Astrocyte (in vitro differentiated cells and primary cell): ENCODE measurements around the gene ACOT11. TPM values are rescaled to one million over a fixed set of nuclear protein-coding genes. Genes with fewer than 3 reads are reported as not detected.

Source experiments
- DNase-seq: peaks from one replicate; pipeline ENCODE4 v3.0.0-alpha.2; 2010; ENCODE audit warnings: low read depth
- FAIRE-seq: peaks from 2 replicates; lab custom pipeline; 2011; peaks lifted over from hg19 to GRCh38; lab: Jason Lieb, UNC
- H2AFZ ChIP-seq: 2 replicates; pipeline ENCODE4 v1.6.0; 2012; ENCODE audit warnings: low read depth, low read length, inconsistent platforms
- H3K27ac ChIP-seq: 2 replicates; pipeline ENCODE4 v1.5.1; 2011; ENCODE audit warnings: low read depth, low read length, inconsistent platforms
- H3K27me3 ChIP-seq: 2 replicates; pipeline ENCODE4 v1.6.0; 2011; ENCODE audit warnings: low read length, inconsistent platforms; ENCODE audit not compliant: insufficient read depth
- H3K36me3 ChIP-seq: 2 replicates; pipeline ENCODE4 v1.5.1; 2011; ENCODE audit warnings: low read length, inconsistent platforms; ENCODE audit not compliant: insufficient read depth
- H3K4me1 ChIP-seq: 2 replicates; pipeline ENCODE4 v1.5.1; 2011; ENCODE audit warnings: low read length, inconsistent platforms; ENCODE audit not compliant: insufficient read depth
- H3K4me2 ChIP-seq: 2 replicates; pipeline ENCODE4 v1.6.0; 2012; ENCODE audit warnings: low read length, inconsistent platforms
- H3K4me3 ChIP-seq: 2 replicates; pipeline ENCODE4 v1.5.1; 2011; ENCODE audit warnings: low read depth, mild to moderate bottlenecking, low read length, inconsistent platforms; ENCODE audit not compliant: insufficient read depth
- H3K79me2 ChIP-seq: 2 replicates; pipeline ENCODE4 v1.6.0; 2012; ENCODE audit warnings: mild to moderate bottlenecking, low read length, inconsistent platforms; ENCODE audit not compliant: insufficient read depth
- H3K9ac ChIP-seq: 2 replicates; pipeline ENCODE4 v1.6.0; 2012; ENCODE audit warnings: mild to moderate bottlenecking, low read length, inconsistent platforms
- H3K9me3 ChIP-seq: 2 replicates; pipeline ENCODE4 v1.5.1; 2012; ENCODE audit warnings: low read depth, mild to moderate bottlenecking, low read length, inconsistent platforms; ENCODE audit not compliant: insufficient read depth
- H4K20me1 ChIP-seq: 2 replicates; pipeline ENCODE4 v1.6.0; 2012; ENCODE audit warnings: low read length, inconsistent platforms; ENCODE audit not compliant: insufficient read depth
- H3K27ac Mint-ChIP-seq: one replicate; pipeline ENCODE4 v1.8.0; 2021; ENCODE audit warnings: mild to moderate bottlenecking, mixed read lengths; ENCODE audit not compliant: unreplicated experiment
- H3K27me3 Mint-ChIP-seq: one replicate; pipeline ENCODE4 v1.8.0; 2021; ENCODE audit warnings: low read depth, mixed read lengths; ENCODE audit not compliant: unreplicated experiment
- H3K36me3 Mint-ChIP-seq: one replicate; pipeline ENCODE4 v1.8.0; 2021; ENCODE audit warnings: low read depth, mixed read lengths; ENCODE audit not compliant: unreplicated experiment
- H3K4me1 Mint-ChIP-seq: one replicate; pipeline ENCODE4 v1.8.0; 2021; ENCODE audit warnings: low read depth, mixed read lengths; ENCODE audit not compliant: unreplicated experiment
- H3K4me3 Mint-ChIP-seq: one replicate; pipeline ENCODE4 v1.8.0; 2021; ENCODE audit warnings: mild to moderate bottlenecking, moderate library complexity, mixed read lengths; ENCODE audit not compliant: unreplicated experiment
- H3K9me3 Mint-ChIP-seq: one replicate; pipeline ENCODE4 v1.8.0; 2021; ENCODE audit warnings: mild to moderate bottlenecking, mixed read lengths; ENCODE audit not compliant: unreplicated experiment
- EZH2 ChIP-seq: IDR thresholded peaks from 2 replicates; pipeline ENCODE4 v1.6.1; 2012; ENCODE audit warnings: mild to moderate bottlenecking, low read length, inconsistent platforms; ENCODE audit not compliant: insufficient read depth
- total RNA-seq: library from RNA; stranded (reverse); gene quantifications from 2 replicates; pipeline ENCODE4 v1.2.1, GENCODE V29; 2021
- TF ChIP-seq, protein P1 (sequence below): IDR thresholded peaks from 2 replicates; pipeline ENCODE4 v1.5.1; 2011; ENCODE audit warnings: low read depth, mild to moderate bottlenecking, inconsistent platforms, low read length, moderate library complexity; ENCODE audit not compliant: insufficient read depth

Gene ACOT11
- total RNA-seq, 1 donor from 2014 or later, result 1.5 TPM

DNA sequence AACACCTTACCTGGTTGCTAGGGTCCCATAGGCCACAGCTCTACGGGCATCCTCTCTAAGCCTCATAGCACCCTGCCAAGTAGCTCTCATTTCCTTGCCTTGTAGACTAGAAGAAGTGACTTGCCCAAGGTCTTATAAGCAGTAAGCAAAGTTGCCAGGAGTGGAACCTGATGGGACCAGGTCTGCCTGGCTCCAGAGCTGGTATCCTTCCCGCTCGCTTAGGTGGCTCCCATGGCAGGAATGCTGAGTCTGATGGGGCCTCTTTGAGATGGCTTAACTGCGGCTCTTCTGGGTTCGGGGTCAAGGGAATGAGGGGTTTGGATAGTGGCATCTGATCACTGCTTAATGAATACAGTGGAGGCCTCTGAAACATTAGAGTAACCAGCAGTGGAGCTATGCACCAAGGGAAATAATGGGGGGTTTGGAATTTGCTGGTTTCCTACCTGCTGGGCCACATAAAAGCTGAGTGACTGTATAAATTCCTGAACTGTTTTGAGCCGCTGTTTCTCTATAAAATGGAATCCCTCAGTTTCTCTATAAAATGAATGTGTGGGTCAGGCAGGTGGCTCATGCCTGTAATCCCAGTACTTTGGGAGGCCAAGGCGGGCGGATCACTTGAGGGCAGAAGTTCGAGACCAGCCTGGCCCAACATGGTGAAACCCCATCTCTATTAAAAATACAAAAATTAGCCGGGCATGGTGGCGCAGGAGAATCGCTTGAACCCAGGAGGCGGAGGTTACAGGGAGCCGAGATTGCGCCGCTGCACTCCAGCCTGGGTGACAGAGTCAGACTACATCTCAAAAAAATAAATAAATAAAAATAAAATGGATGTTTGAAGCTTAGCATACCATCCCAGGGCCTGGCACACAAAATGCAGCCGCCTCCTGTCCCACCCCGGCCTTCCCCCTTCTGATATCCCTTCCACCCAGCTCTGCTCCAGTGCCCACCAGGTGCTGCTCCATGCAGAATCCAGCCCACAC is 62.9 kb downstream of the ACOT11 start:
- no peak for TF ChIP-seq EZH2
- TF ChIP-seq, protein P1, sequence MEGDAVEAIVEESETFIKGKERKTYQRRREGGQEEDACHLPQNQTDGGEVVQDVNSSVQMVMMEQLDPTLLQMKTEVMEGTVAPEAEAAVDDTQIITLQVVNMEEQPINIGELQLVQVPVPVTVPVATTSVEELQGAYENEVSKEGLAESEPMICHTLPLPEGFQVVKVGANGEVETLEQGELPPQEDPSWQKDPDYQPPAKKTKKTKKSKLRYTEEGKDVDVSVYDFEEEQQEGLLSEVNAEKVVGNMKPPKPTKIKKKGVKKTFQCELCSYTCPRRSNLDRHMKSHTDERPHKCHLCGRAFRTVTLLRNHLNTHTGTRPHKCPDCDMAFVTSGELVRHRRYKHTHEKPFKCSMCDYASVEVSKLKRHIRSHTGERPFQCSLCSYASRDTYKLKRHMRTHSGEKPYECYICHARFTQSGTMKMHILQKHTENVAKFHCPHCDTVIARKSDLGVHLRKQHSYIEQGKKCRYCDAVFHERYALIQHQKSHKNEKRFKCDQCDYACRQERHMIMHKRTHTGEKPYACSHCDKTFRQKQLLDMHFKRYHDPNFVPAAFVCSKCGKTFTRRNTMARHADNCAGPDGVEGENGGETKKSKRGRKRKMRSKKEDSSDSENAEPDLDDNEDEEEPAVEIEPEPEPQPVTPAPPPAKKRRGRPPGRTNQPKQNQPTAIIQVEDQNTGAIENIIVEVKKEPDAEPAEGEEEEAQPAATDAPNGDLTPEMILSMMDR, result no peak
- Histone ChIP-seq H3K4me3 (no peak overlapping the region), H3K27ac (no peak overlapping the region), H3K4me1 (no peaks in the 10 kb centered on the region), H3K27me3 (no peaks in the 10 kb centered on the region), H3K36me3 (no peaks in the 10 kb centered on the region), H3K9me3 (no peaks in the 10 kb centered on the region), H4K20me1 (no peaks in the 10 kb centered on the region), H3K9ac (no peak overlapping the region), H2AFZ (no peak overlapping the region), H3K79me2 (no peaks in the 10 kb centered on the region), H3K4me2 (no peak overlapping the region)
- DNase-seq (no peak), FAIRE-seq (no peak)
- peaks cover 1% of the 10 kb centered on the region for H3K9me3 Mint-ChIP-seq
- no peaks in the 10 kb centered on the region for H3K36me3 Mint-ChIP-seq
- no peak overlapping the region for H3K27ac Mint-ChIP-seq
- H3K4me3 Mint-ChIP-seq, result no peak overlapping the region
- H3K27me3 Mint-ChIP-seq, result peaks cover 6% of the 10 kb centered on the region
- peaks cover 10% of the 10 kb centered on the region for H3K4me1 Mint-ChIP-seq

DNA sequence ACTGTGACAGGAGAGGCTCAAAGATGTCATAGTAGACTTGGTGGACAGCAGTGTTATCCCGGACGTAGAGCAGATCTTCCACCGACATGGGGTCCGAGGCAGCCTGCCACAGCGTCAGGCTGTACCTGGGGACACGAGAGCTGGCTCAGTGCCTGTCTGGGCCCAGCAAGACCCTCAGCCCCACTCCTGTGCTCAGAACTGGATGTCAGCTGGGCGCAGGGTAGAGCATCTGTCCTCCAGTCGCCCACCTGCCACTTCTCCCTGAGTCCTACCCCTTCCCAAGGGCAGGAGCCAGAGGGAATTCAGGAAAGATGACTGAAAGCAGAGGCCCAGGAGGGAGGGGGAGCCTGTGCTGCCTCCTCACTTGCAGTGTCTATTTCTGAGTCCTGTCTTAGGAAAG is 63.6 kb downstream of the ACOT11 start:
- TF ChIP-seq EZH2, result no peak
- TF ChIP-seq, protein P1, result no peak
- H3K36me3 ChIP-seq, result no peaks in the 10 kb centered on the region
- H3K27me3 ChIP-seq, result no peaks in the 10 kb centered on the region
- no peak overlapping the region for H3K4me3 Mint-ChIP-seq
- H3K27ac ChIP-seq, result no peak overlapping the region
- peaks cover 1% of the 10 kb centered on the region for H3K9me3 Mint-ChIP-seq
- no peaks in the 10 kb centered on the region for H3K9me3 ChIP-seq
- no peak overlapping the region for H2AFZ ChIP-seq
- H3K79me2 ChIP-seq, result no peaks in the 10 kb centered on the region
- no peaks in the 10 kb centered on the region for H3K4me1 ChIP-seq
- no peak overlapping the region for H3K27ac Mint-ChIP-seq
- DNase-seq (no peak), FAIRE-seq (no peak)
- H3K36me3 Mint-ChIP-seq, result no peaks in the 10 kb centered on the region
- H3K4me1 Mint-ChIP-seq, result peaks cover 10% of the 10 kb centered on the region
- no peaks in the 10 kb centered on the region for H4K20me1 ChIP-seq
- no peak overlapping the region for H3K4me2 ChIP-seq
- H3K4me3 ChIP-seq, result no peak overlapping the region
- H3K9ac ChIP-seq, result no peak overlapping the region
- H3K27me3 Mint-ChIP-seq, result peaks cover 6% of the 10 kb centered on the region

- no peak overlapping the region for H3K9ac ChIP-seq
- Mint-ChIP-seq H3K27me3 (peaks cover 6% of the 10 kb centered on the region), H3K36me3 (no peaks in the 10 kb centered on the region), H3K4me3 (peak overlapping the region; percentile 36), H3K9me3 (peaks cover 3% of the 10 kb centered on the region), H3K27ac (no peak overlapping the region), H3K4me1 (peaks cover 10% of the 10 kb centered on the region)
- H3K27me3 ChIP-seq, result peaks cover 2% of the 10 kb centered on the region
- no peak overlapping the region for H2AFZ ChIP-seq
- no peak overlapping the region for H3K4me2 ChIP-seq
- DNase-seq (no peak), FAIRE-seq (no peak)
- H3K36me3 ChIP-seq, result no peaks in the 10 kb centered on the region
- no peaks in the 10 kb centered on the region for H4K20me1 ChIP-seq
- H3K4me1 ChIP-seq, result no peaks in the 10 kb centered on the region
- no peak overlapping the region for H3K27ac ChIP-seq
- TF ChIP-seq EZH2, result no peak
- TF ChIP-seq, protein P1, result no peak
- no peak overlapping the region for H3K4me3 ChIP-seq
- no peaks in the 10 kb centered on the region for H3K79me2 ChIP-seq
- H3K9me3 ChIP-seq, result no peaks in the 10 kb centered on the region
Observed at GRCh38 chr1:54614024-54614423, 66.0 kb downstream of the ACOT11 start.
